ENCODE data around the gene OR1I1.

Gene OR1I1

GRCh38 chr19:15142313-15142712, 60.3 kb downstream of the OR1I1 start:
- Histone ChIP-seq H4K91ac (ENCODE audit: low read depth, low read length) (no peak overlapping the region), H3K79me1 (ENCODE audit: low read length) (no peaks in the 10 kb centered on the region), H2AFZ (ENCODE audit: insufficient read depth, low read length, poor library complexity) (no peak overlapping the region), H3K9ac (ENCODE audit: low read length) (no peak overlapping the region), H3K4me2 (ENCODE audit: low read length) (no peak overlapping the region), H3K23ac (ENCODE audit: low read length) (no peak overlapping the region), H4K8ac (ENCODE audit: low read depth, low read length) (no peak overlapping the region), H3K14ac (ENCODE audit: low read length) (no peak overlapping the region), H3K27me3 (ENCODE audit: insufficient read depth, low read length) (no peaks in the 10 kb centered on the region), H2BK120ac (ENCODE audit: insufficient read depth, low read length, poor library complexity) (no peak overlapping the region), H3K79me2 (ENCODE audit: control insufficient read depth, insufficient read depth, low read length, poor library complexity) (no peaks in the 10 kb centered on the region), H3K4me1 (ENCODE audit: control insufficient read depth in 1 of 2, insufficient read depth in 2 of 2, low read length in 2 of 2) (no peaks in the 10 kb centered on the region), H2BK12ac (ENCODE audit: low read length) (no peak overlapping the region), H2BK5ac (ENCODE audit: low read depth, low read length, poor library complexity) (no peak overlapping the region), H3K4me3 (ENCODE audit: low read depth, low read length) (no peak overlapping the region), H3K9me3 (ENCODE audit: insufficient read depth, low read depth, low read length) (peaks cover 5% of the 10 kb centered on the region), H2AK5ac (ENCODE audit: low read length) (no peak overlapping the region), H3K18ac (ENCODE audit: low read length) (no peak overlapping the region), H3K4ac (ENCODE audit: low read depth, low read length) (no peak overlapping the region), H3K36me3 (ENCODE audit: control insufficient read depth in 1 of 2, insufficient read depth in 2 of 2, low read length in 2 of 2) (no peaks in the 10 kb centered on the region), H3K27ac (ENCODE audit: low read depth, low read length) (no peak overlapping the region), H4K12ac (ENCODE audit: low read depth, low read length) (no peak overlapping the region)
- DNase-seq = no peak
- no CpG with 5 or more reads among the region's 5 CpGs for WGBS (ENCODE audit: extremely low coverage, insufficient coverage, insufficient read length)
